Measurements from ENCODE around the gene PFDN5.
"Not testable (repeated sequence)": the region's sequence is repeated elsewhere in the genome, so short reads cannot be mapped to it uniquely, and the experiment has no call there.

PFDN5 gene

GRCh38 chr12:53326460-53327185 lies 31.3 kb downstream of the PFDN5 start:
- no peaks in the 10 kb centered on the region for H3K27me3 ChIP-seq (ENCODE audit: insufficient read depth, low read depth, severe bottlenecking)
- H3K36me3 ChIP-seq: no peaks in the 10 kb centered on the region
- H3K4me3 ChIP-seq (ENCODE audit: low read depth, low read length): no peak overlapping the region
- TF ChIP-seq, protein P1, sequence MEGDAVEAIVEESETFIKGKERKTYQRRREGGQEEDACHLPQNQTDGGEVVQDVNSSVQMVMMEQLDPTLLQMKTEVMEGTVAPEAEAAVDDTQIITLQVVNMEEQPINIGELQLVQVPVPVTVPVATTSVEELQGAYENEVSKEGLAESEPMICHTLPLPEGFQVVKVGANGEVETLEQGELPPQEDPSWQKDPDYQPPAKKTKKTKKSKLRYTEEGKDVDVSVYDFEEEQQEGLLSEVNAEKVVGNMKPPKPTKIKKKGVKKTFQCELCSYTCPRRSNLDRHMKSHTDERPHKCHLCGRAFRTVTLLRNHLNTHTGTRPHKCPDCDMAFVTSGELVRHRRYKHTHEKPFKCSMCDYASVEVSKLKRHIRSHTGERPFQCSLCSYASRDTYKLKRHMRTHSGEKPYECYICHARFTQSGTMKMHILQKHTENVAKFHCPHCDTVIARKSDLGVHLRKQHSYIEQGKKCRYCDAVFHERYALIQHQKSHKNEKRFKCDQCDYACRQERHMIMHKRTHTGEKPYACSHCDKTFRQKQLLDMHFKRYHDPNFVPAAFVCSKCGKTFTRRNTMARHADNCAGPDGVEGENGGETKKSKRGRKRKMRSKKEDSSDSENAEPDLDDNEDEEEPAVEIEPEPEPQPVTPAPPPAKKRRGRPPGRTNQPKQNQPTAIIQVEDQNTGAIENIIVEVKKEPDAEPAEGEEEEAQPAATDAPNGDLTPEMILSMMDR (IDR thresholded peaks at IDR 0.05; ENCODE audit: low read depth, low read length): no peak
- no peak for DNase-seq
- H3K27ac ChIP-seq: no peak overlapping the region
- H3K9me3 ChIP-seq (ENCODE audit: severe bottlenecking): no peaks in the 10 kb centered on the region

DNA sequence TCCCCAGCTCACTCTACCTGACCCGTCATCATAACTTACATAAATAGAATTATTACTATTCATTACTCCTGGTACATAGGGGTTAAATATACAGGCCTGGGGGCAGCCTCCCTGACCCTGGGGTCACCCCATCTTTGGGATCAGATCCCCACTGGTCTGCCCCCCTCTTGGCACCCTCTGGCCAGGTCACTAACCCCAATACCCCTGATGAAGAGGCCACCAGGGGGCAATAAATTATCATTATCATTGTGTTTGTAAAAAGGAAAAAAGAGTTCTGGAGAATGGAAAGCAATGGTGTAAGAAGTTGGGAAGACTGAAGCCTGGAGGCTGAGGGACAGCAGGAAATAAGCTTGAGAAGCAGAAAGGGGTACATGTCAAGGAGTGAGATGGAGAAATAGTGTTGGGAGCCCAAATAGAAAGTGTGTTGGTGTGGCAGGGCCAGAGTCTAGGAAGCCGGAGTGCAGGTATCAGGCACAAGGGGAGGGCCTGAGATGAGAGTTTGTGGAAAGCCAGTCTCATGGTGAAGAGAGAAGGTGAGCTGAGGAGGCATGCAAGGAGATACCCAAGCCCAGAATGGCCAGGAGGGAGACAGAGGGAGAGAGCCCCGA lies 32.2 kb downstream of the PFDN5 start:
- H3K9me3 ChIP-seq (ENCODE audit: severe bottlenecking): no peaks in the 10 kb centered on the region
- no peak for DNase-seq

GRCh38 chr12:53328043-53328435 lies 32.7 kb downstream of the PFDN5 start:
- no peaks in the 10 kb centered on the region for H3K36me3 ChIP-seq
- peak; percentile 35 for DNase-seq
- H3K27me3 ChIP-seq (ENCODE audit: insufficient read depth, low read depth, severe bottlenecking): no peaks in the 10 kb centered on the region
- TF ChIP-seq, protein P1 (IDR thresholded peaks at IDR 0.05; ENCODE audit: low read depth, low read length): 0 out of 2 replicates have a peak, but pooled peaks have one; percentile 34
- H3K4me3 ChIP-seq (ENCODE audit: low read depth, low read length): no peak overlapping the region
- H3K27ac ChIP-seq: no peak overlapping the region
- H3K9me3 ChIP-seq (ENCODE audit: severe bottlenecking): no peaks in the 10 kb centered on the region

More for the DNA sequence above, 32.2 kb downstream of the PFDN5 start:
- TF ChIP-seq, protein P1 (IDR thresholded peaks at IDR 0.05; ENCODE audit: low read depth, low read length): no peak
- Histone ChIP-seq H3K4me3 (ENCODE audit: low read depth, low read length) (no peak overlapping the region), H3K27ac (no peak overlapping the region), H3K27me3 (ENCODE audit: insufficient read depth, low read depth, severe bottlenecking) (no peaks in the 10 kb centered on the region), H3K36me3 (no peaks in the 10 kb centered on the region)

DNA sequence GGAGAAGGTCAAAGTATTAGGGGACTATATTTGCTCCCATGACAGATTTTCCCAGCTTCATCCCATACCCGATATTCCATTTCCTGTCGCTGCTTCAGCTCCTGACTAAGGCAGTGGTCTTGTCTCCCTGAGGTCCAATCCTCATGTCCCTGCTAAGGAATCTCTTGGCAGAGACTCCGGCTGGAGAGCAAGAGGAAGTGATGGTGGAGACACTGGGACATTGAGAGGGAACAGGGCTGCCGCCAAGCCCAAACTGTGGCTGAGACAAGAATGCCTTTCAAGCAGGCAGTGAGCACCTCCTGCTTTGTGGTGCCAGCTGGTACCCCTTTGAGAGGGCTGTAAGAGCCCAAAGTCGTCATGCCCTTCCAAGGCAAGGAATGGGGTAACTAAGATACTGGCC lies 35.3 kb downstream of the PFDN5 start:
- TF ChIP-seq, protein P1 (IDR thresholded peaks at IDR 0.05; ENCODE audit: low read depth, low read length): no peak
- Histone ChIP-seq H3K9me3 (ENCODE audit: severe bottlenecking) (no peaks in the 10 kb centered on the region), H3K36me3 (no peaks in the 10 kb centered on the region), H3K27ac (no peak overlapping the region), H3K4me3 (ENCODE audit: low read depth, low read length) (no peak overlapping the region), H3K27me3 (ENCODE audit: insufficient read depth, low read depth, severe bottlenecking) (no peaks in the 10 kb centered on the region)
- no peak for DNase-seq

GRCh38 chr12:53332339-53332738 lies 37.0 kb downstream of the PFDN5 start:
- H3K4me3 ChIP-seq (ENCODE audit: low read depth, low read length); H3K27me3 ChIP-seq (ENCODE audit: insufficient read depth, low read depth, severe bottlenecking); H3K9me3 ChIP-seq (ENCODE audit: severe bottlenecking); H3K36me3 ChIP-seq; DNase-seq; H3K27ac ChIP-seq: not testable (repeated sequence)

GRCh38 chr12:53332744-53333143 lies 37.4 kb downstream of the PFDN5 start:
- Histone ChIP-seq H3K4me3 (ENCODE audit: low read depth, low read length) (no peak overlapping the region), H3K27ac (no peak overlapping the region), H3K36me3 (no peaks in the 10 kb centered on the region), H3K9me3 (ENCODE audit: severe bottlenecking) (no peaks in the 10 kb centered on the region), H3K27me3 (ENCODE audit: insufficient read depth, low read depth, severe bottlenecking) (no peaks in the 10 kb centered on the region)
- TF ChIP-seq, protein P1 (IDR thresholded peaks at IDR 0.05; ENCODE audit: low read depth, low read length): no peak
- no peak for DNase-seq

All from WERI-Rb-1 (cell line).